ENCODE measurements around the gene RGL2. TPM values are rescaled to one million over a fixed set of nuclear protein-coding genes. Genes with fewer than 3 reads are reported as not detected.
A peak's percentile ranks its signal among the peaks of the same experiment; 100 is the strongest.

Gene RGL2
- total and polyA plus RNA-seq, 2 of the 13 experiments (the other 11 are each of a cell fraction or from before 2014, with no cell fraction given): 22.9 to 47.4 TPM

GRCh38 chr6:33312361-33313104 is 13.8 kb upstream of the RGL2 start (continued):
- TF ChIP-seq ZNF737 (CRISPR knock-in tag; IDR thresholded peaks at IDR 0.05; ENCODE audit: borderline replicate concordance) (no peak), FOXP4 (CRISPR knock-in tag; IDR thresholded peaks at IDR 0.05) (peak; percentile 39; the same call in 1 of the 2 replicates), MEF2D (CRISPR knock-in tag; IDR thresholded peaks at IDR 0.05) (no peak), U2AF2 (IDR thresholded peaks at IDR 0.05; ENCODE audit: low read depth, low read length) (no peak), SP5 (CRISPR knock-in tag; IDR thresholded peaks at IDR 0.05; ENCODE audit: borderline replicate concordance, low read depth) (0 out of 2 replicates have a peak, but pooled peaks have one; percentile 30), TGIF2 (CRISPR knock-in tag; IDR thresholded peaks at IDR 0.05) (0 out of 2 replicates have a peak, but pooled peaks have one; percentile 59), SP140L (CRISPR knock-in tag; IDR thresholded peaks at IDR 0.05; ENCODE audit: borderline replicate concordance) (peak; percentile 63; the same call in 1 of the 2 replicates), ZBTB25 (CRISPR knock-in tag; IDR thresholded peaks at IDR 0.05) (peak; percentile 74; the same call in 1 of the 2 replicates), TARDBP (CRISPR knock-in tag; IDR thresholded peaks at IDR 0.05) (peak; percentile 70; the same call in 1 of the 2 replicates), MTA1 (CRISPR knock-in tag; IDR thresholded peaks at IDR 0.05; ENCODE audit: borderline replicate concordance) (peak; percentile 47), HDAC2 (CRISPR knock-in tag; IDR thresholded peaks at IDR 0.05) (no peak), BORCS8-MEF2B (CRISPR knock-in tag; IDR thresholded peaks at IDR 0.05) (peak; percentile 28; the same call in 1 of the 2 replicates), ZNF276 (CRISPR knock-in tag; IDR thresholded peaks at IDR 0.05; ENCODE audit: low read depth) (0 out of 2 replicates have a peak, but pooled peaks have one; percentile 45), ZNF501 (CRISPR knock-in tag; IDR thresholded peaks at IDR 0.05) (peak; percentile 44; the same call in 1 of the 2 replicates), CREB3 (CRISPR knock-in tag; IDR thresholded peaks at IDR 0.05) (no peak), GMEB1 (CRISPR knock-in tag; IDR thresholded peaks at IDR 0.05; ENCODE audit: borderline replicate concordance) (peak; percentile 40; the same call in 1 of the 2 replicates), KDM5B (CRISPR knock-in tag; IDR thresholded peaks at IDR 0.05; ENCODE audit: borderline replicate concordance) (peak; percentile 38), MIXL1 (CRISPR knock-in tag; IDR thresholded peaks at IDR 0.05) (no peak), ZNF576 (CRISPR knock-in tag; IDR thresholded peaks at IDR 0.05) (peak; percentile 61; the same call in 1 of the 2 replicates)

Data from HepG2 (cell line).